Raji (cell line): ENCODE data around the gene OAF.

Experiments used
- POLR2A ChIP-seq: IDR thresholded peaks from 2 replicates; pipeline ENCODE4 v1.6.1; 2011; ENCODE audit warnings: low read depth, low read length, control low read depth; ENCODE audit not compliant: insufficient read depth

OAF gene

DNA sequence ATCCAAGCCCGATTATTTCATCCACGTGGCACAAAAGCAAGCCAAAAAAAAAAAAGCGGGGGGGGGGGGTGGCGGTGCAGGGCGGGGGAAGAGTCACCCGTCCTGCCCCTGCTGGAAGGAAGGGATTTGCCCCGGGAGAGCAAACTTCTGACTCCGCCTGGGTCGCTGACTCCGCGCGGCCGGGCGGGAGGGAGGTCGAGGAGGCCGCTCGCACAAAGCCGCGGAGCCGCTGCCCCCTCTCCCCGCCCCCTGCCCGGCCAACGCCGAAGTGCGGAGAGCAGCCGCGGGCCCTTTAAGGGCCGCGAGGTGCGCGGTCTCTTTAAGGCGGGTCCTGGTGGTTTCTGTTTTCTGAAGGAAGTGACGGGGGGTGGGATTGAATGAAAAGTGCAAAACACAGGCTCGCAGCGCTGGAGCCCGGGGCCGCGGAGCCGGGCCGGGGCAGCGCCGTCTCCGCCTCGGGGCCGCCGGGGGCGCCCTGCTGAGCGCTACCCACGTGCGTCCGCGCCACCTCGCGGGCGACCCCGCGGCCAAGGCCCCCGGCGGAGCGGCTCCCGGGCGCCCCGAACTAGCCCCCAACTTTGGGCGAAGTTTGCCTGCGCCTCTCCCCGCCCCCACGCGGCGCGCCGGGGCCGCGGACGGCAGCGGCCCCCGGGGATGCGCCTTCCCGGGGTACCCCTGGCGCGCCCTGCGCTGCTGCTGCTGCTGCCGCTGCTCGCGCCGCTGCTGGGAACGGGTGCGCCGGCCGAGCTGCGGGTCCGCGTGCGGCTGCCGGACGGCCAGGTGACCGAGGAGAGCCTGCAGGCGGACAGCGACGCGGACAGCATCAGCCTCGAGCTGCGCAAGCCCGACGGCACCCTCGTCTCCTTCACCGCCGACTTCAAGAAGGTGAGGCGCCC lies at the start of gene OAF:
TSS of gene OAF (plus strand) at position 407 of the 896 bp plus-strand sequence. CDS start at position 655, 248 bp downstream.
- TF ChIP-seq POLR2A = no peak

DNA sequence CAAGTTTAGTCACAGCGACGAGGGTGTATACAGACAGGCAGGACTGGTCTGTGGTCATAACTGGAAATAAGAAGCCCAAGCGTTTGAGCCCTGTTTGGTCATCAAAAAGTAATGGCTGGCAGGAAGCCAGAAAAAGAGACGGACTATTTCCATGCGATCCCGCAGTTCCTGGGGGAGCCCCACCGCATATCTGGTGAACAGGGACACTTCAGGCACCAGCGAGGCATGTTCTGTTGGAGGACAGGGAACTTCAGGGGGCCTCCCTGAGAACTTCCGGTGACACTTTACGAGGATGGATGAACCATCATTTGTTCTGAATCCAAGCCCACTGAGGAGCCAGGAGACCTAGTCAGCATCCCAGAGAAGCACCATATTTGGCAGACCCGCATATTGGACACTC lies 43.2 kb upstream of the OAF start:
- no peak for TF ChIP-seq POLR2A

DNA sequence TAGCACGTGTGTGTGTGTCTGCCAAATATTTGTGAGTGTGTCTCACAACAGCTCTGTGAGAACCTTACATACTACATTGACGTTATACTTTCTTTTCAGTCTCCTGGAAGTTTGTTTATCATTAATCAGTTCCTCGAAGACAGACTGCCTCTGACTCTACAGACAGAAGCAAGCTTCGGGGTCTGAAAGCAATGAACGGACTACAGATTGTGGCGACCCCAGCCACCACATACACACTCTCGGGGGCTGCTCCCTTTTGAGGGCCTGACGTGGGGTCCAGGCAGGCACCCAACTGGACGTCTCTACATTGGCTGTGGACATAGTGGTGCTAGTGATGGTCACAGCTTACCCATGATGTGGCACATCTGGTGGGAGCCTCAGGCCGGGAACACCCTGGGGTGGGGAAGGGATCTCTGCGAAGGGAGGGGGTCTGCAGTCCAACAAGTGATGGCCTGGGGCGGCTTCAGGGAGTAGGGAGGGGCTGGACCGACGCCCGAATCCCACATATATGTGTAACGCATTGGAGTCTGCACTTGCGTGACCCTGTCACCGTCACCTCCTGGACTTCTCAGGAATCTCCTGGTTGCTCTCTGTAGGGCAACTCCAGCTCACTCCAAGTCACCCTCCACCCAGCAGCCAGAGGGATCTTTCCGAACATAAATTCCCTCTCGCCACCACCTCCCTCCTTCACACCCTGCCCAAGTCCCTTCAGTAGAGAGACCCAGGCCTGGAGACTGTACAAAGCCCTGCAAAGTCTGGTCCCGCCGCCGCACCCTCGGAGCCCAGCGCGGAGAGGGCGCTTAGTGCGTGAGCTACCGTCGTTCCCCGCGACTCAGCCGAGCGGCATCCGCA lies 42.5 kb upstream of the OAF start:
- TF ChIP-seq POLR2A = no peak

DNA sequence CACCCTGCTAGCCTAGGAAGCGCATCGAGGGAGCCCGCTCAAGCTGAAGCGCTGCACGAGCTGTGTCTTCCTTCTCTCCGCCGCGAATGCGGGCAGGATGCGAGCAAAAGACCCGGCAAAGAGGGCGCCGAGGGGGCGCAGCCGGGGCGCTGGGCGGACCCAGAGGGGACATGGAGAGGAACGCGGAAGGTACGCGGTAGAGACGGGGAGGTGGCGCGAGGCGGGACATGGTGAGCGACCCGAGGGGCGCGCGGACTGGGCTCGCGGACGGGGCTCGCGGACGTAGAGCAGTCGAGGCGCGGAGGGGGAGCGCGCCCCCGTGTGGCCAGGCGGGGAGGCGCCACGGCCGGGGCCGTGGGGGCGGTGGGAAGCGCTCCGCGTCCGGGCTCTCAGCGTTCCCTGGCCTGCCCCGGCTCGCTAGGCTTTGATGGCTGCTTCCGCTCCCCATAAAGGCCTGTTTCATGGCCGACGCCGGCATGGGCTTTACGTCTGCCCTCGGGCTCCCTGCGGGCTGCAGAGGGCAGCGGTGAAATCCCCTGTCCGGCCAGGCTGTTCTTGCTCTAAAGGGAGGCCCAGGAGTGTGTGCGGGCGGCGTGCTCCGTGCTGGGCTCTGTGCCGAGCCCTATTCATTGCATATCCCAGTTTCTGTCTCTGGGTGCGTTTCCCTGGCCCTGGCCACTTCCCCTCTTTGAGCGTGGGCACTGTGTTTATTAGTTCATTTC lies 41.7 kb upstream of the OAF start:
- TF ChIP-seq POLR2A = no peak

DNA sequence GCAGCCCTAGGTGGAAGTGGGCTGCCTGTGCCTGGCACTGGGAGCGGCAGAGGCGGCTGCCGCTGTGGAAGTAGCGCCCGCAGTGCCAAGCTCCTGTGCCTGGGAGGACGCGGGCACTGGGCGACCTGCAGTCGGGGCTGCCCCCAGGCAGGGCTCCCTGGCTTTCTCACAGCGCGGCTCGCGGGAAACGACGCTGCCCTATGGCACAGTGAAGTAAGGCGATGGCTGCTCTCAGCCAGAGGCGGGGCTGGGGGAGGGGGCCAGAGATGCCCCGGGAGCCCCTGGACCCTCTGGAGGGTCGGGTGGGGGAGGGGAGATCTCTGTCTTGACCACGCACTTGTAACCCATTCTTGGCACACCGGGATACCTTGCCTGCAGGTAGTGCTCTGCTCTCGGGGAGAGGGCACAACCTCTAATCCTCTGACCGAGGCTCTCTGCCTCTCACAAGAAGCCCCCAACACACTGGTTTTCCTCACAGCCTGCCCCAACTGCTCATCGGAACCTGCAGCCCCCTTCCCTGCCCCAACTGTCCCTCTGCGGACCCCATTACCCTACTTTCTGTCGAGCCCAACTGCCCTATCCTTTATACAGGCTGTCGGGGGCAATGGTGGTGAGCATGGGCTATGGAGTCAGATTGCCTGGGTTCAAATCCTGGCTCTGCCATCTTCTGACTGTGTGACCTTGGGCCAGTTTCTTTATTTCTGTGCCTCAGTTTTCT lies 40.7 kb upstream of the OAF start:
- TF ChIP-seq POLR2A = no peak

DNA sequence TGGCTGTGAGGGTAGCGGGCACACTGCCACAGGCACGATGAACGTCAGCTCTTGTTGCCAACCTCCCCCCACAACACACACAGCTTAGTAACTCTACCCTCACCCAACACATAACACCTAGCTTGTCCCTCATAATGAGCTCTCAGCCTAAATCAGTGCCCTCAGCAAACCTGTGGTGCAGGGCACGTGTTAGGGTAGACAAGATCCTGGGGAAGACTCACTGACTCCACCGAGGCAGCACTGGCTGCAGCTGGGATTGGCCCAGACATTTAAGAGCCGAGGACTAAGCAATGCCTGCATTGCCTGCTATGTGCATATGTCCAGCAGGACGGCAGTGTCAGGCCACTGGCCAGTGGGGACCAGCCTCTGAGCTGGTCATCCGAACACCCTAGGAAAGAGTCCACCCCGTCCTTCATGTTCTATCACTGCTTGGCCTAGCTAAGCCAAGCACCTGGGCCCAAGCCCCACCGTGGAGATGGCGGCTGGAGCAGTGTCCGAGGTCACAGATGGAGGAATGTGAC lies 40.0 kb upstream of the OAF start:
- TF ChIP-seq POLR2A = no peak

DNA sequence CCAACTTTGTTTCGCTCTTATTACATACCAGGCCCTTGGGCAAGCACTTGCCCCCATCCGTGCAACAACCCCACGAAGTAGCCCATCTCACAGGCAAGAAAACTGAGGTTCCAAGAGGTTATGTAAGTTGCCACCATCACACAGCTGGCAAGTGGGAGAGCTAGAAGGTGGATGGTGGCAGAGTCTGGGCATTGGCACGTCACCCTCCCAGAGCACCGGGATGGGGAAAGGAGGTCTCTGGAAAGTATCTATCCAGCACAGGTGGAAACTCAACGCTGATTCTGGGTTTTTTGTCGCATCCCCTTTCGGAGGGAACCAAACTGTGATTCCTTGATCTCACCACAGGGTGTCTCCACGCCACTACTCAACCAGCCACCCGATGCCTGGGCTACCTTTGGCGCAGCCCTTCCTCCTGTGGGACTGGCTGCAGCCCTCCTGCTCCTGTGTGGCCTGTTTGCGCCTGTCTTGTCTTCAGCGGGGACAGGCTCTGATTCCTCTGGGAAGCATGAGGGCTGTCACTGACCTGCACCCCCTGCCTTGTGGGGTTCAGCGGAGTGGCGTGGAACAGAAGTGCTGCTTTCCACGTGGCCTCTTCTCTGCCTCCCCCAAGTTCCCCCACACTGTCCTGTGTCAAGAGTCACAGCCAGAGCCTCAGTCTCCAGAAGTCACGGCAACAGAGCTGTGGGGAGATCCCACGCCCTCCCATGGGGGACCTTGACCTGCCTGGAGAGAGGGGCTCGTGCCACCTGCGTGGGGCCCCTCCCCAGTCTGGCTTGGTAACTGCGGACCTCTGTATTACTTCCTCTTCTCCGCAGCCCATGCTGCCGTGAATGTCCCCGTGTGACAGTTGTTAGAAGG lies 38.5 kb upstream of the OAF start:
- TF ChIP-seq POLR2A = no peak

DNA sequence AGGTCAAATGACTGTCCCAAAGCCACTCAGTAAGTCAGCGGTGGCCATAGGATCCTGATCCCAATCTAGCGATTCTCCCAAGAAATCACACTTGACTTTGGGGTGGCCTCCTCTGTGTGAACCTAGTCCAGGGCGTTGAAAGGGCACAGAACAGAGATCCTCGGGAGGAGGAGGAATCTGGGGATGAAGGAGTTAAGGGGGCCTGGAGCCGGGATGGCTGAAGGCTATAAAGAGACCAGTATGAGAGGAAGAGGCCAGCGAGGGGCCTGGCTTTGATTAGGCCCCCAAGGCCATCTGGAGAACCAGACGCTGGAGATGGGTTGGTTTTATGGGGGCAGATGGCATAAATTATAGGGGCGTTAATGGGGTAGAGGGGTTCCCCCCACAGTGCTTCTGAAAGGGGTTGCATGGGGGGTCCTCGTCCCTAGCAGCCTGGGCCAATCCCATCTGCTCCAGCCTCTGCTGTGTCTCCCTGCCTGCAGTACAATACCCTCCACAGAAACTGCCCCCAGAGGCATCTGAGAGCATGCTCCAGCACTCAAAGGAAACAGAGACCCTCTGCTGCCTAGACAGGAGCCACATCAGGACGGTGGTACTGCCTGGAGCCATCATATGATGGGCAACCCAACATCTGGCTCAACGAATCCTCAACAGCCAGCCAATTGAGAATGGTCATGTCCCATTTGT lies 37.7 kb upstream of the OAF start:
- TF ChIP-seq POLR2A = no peak

DNA sequence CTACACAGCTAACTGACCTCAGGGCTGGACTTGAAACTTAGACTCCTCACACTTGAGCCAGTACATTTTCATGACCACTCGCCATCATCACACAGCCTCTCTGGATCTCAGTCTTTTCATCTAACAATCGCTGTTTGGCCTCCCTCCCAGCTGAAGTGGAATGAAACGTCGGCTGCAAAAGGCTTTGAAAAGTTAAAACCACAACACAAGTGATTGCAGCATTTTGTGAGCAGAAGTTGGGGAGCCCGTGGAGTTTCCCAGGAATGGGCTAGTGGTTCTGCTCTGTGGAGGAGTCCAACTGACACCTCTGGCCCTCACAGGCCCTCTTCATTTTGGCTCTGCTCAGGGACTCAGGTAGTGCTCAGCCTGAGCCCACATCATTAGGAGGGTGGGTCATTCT lies 37.0 kb upstream of the OAF start:
- no peak for TF ChIP-seq POLR2A

DNA sequence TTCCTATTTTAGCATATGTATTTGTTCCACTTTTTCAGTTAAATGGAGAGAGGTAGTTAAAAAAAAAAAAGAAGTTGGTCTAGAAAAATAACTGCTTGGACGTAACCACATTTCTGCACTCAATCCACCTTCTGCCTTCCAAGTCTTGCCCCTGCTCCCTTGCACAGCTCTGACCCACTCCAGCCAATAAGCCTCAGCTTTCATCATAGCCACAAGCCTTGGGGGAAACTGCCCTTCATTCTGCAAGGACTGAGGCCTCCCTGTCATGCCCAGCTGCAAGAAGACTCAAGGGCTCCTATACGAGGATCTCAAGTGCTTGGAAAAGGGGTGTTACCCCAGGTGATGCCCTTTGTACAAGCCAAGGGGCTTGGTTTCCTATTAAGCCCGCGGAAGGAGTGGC lies 36.0 kb upstream of the OAF start:
- TF ChIP-seq POLR2A = no peak

DNA sequence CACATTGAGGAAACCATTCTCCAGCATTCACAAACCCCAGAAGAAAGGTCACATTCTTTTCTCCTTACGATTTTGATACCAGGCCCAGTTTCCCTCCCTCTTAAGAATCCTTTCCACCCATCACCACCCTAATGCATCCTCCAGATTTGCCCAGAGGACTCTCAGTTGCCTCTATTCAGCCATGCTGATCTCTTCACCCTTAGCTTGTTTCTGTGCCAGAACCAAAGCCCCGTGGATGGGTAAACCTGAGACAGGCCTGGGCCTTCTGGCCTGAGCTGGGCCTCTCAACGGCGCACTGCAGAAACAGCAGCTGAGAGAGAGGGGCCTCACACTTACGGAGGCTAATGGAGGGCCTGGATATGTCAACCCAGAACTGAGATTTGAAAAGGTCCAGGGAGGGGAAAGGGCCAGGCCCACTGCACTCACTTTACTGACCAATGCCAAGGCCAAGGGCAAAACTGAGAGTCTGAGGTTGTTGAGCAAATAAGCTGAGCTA lies 32.2 kb upstream of the OAF start:
- no peak for TF ChIP-seq POLR2A

DNA sequence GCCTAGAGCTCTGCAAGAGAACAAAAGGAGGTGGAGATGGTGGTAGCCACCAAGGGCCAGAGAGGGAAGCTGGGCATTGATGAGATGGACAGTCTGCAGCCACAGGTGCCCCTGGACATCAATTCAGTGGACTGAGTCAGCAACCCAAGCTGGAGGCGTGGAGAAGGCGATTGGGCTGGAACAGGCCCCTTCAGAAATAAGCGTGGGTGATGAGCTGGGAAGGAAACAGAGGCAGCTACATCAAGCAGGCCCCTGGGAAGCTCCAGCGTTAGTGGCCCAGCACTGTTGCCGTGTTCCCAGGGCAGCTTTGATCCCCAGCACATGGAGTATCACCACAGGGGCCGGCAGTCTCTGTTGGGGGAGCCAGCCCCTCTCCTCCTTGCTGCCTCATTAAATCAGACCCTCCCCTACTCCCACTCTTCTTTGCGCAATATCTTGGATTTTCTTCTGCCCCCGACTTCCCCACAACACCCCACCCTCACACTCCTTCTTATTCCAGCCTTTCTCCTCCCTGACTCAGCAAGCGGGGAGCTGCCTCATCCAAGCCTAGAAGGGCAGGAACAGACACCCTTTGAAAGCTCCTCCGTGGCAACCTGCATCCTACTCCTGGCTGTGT lies 31.7 kb upstream of the OAF start:
- TF ChIP-seq POLR2A = no peak

DNA sequence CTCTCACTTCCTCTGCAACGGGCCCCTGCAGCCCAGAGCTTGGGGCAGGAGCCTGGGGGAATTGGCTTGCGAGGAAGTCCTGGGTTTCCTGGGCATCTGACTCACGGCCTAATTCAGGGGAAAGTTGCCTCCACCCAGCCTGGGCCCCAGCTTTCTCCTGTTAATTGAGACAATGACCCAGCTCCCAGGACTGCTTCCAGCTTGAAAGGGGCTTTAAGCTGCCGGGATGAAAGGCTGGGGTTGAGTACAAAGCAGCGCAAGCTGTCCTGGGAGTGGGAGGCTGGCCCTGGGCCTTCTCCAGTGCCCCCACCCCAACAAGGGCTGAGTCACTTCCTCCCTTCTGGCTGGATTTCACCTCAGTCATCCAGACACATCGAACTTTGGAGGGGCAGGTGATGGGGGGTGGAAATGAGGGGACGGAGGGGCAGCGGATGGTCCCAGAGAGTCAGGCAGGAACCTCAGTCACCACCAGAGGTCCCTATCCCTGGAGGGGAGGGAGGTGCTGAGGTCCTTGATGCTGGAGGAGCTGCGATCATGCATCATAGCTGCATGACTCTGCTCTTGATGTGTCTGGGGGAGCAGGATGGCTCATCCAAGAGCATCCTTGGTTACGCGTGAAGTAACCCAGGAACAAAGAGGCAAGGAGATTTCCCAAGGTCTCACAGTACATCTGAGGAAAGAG lies 30.1 kb upstream of the OAF start:
- TF ChIP-seq POLR2A = no peak
